ENCODE data around the gene TRIM9.

The TRIM9 gene

GRCh38 chr14:50932592-50933495 is 162.1 kb downstream of the TRIM9 start:
- peak; percentile 42 for DNase-seq

GRCh38 chr14:50932156-50932555 is 162.7 kb downstream of the TRIM9 start:
- DNase-seq = no peak

GRCh38 chr14:50931559-50931958 is 163.3 kb downstream of the TRIM9 start:
- no peak for DNase-seq

GRCh38 chr14:50929506-50929905 is 165.4 kb downstream of the TRIM9 start:
- no peak for DNase-seq

- peak; percentile 70 for DNase-seq
Observed at GRCh38 chr14:50928002-50928635, 166.8 kb downstream of the TRIM9 start.

- DNase-seq = no peak
Observed at GRCh38 chr14:50926851-50927386, 168.0 kb downstream of the TRIM9 start.

All from fibroblast of skin of right biceps (primary cell).